CD14-positive monocyte (primary cell): ENCODE results near the gene VTI1A. TPM values are rescaled to one million over a fixed set of nuclear protein-coding genes. Genes with fewer than 3 reads are reported as not detected.

ENCODE experiments used
- DNase-seq, 3 donors: peaks; one replicate each; pipeline ENCODE4 v3.0.0-alpha.2; 2011 to 2022
- H2AFZ ChIP-seq: 2 replicates; pipeline ENCODE4 v1.6.0; 2012; ENCODE audit warnings: mild to moderate bottlenecking, low read depth, low read length, inconsistent platforms; ENCODE audit not compliant: insufficient read depth, poor library complexity, severe bottlenecking
- H3K27ac ChIP-seq, 2 donors: 1 replicate in 1 of 2; 2 replicates in 1 of 2; pipeline ENCODE4 v1.5.1; 2012 to 2013; ENCODE audit warnings: low read length in 2 of 2, control low read depth in 1 of 2, inconsistent platforms in 1 of 2, low read depth in 1 of 2, mild to moderate bottlenecking in 1 of 2
- H3K27me3 ChIP-seq, 2 donors: one replicate each; pipeline versions ENCODE4 v1.6.0 to v1.6.1; 2011 to 2013; ENCODE audit warnings: low read length in 2 of 2; ENCODE audit not compliant: control insufficient read depth in 2 of 2, insufficient read depth in 2 of 2
- H3K36me3 ChIP-seq, 2 donors: replicated peaks in 1 of 2; 1 replicate in 1 of 2; 2 replicates in 1 of 2; pipeline versions ENCODE4 v1.5.1 to v1.6.1; 2012 to 2013; ENCODE audit warnings: low read length in 2 of 2, control low read depth in 1 of 2, inconsistent platforms in 1 of 2, mild to moderate bottlenecking in 1 of 2; ENCODE audit not compliant: insufficient read depth in 2 of 2, control insufficient read depth in 1 of 2
- H3K4me1 ChIP-seq, 2 donors: 1 replicate in 1 of 2; 2 replicates in 1 of 2; pipeline versions ENCODE4 v1.5.1 to v1.6.1; 2012 to 2013; ENCODE audit warnings: low read length in 2 of 2, control low read depth in 1 of 2, inconsistent platforms in 1 of 2, mild to moderate bottlenecking in 1 of 2, moderate library complexity in 1 of 2; ENCODE audit not compliant: insufficient read depth in 2 of 2, control insufficient read depth in 1 of 2
- H3K4me2 ChIP-seq: replicated peaks from 2 replicates; pipeline ENCODE3; 2012; ENCODE audit warnings: low read length, moderate library complexity, mild to moderate bottlenecking; ENCODE audit not compliant: poor library complexity, severe bottlenecking; ENCODE audit errors: extremely low read depth
- H3K4me3 ChIP-seq, 3 experiments: fragments of 200-600 bp in 1 of 3; sonication (generic) in 1 of 3; replicated peaks in 1 of 3; 1 replicate in 2 of 3; 2 replicates in 1 of 3; pipeline ENCODE4 v1.5.1; 2011 to 2013; ENCODE audit warnings: low read length in 3 of 3, mild to moderate bottlenecking in 3 of 3, control low read depth in 2 of 3, low read depth in 2 of 3, inconsistent platforms in 1 of 3, moderate library complexity in 1 of 3
- H3K79me2 ChIP-seq: 2 replicates; pipeline ENCODE4 v1.6.0; 2012; ENCODE audit warnings: mild to moderate bottlenecking, control low read depth, inconsistent platforms, low read length, moderate library complexity; ENCODE audit not compliant: insufficient read depth
- H3K9ac ChIP-seq: 2 replicates; pipeline ENCODE4 v1.6.0; 2017; ENCODE audit warnings: low read length, mild to moderate bottlenecking; ENCODE audit not compliant: insufficient read depth, poor library complexity, severe bottlenecking
- H3K9me3 ChIP-seq, 2 donors: replicated peaks in 1 of 2; 1 replicate in 1 of 2; 2 replicates in 1 of 2; pipeline versions ENCODE4 v1.5.1 to v1.6.1; 2012 to 2013; ENCODE audit warnings: low read length in 2 of 2, control low read depth in 1 of 2; ENCODE audit not compliant: control insufficient read depth in 1 of 2, insufficient read depth in 1 of 2
- H4K20me1 ChIP-seq: 2 replicates; pipeline ENCODE4 v1.6.0; 2012; ENCODE audit warnings: mild to moderate bottlenecking, low read length, control low read depth, moderate library complexity; ENCODE audit not compliant: insufficient read depth
- H3K27ac Mint-ChIP-seq, 7 donors: one replicate each; pipeline ENCODE4 v1.8.0; 2020; ENCODE audit warnings: mild to moderate bottlenecking in 7 of 7, mixed read lengths in 7 of 7, moderate library complexity in 6 of 7, inconsistent platforms in 2 of 7
- H3K27me3 Mint-ChIP-seq, 3 donors: one replicate each; pipeline ENCODE4 v1.8.0; 2021 to 2022; ENCODE audit warnings: low read depth in 3 of 3, mild to moderate bottlenecking in 3 of 3, mixed read lengths in 3 of 3, moderate library complexity in 3 of 3, inconsistent platforms in 1 of 3
- H3K36me3 Mint-ChIP-seq, 2 donors: one replicate each; pipeline ENCODE4 v1.8.0; 2020; ENCODE audit warnings: mixed read lengths in 2 of 2, inconsistent platforms in 1 of 2, mild to moderate bottlenecking in 1 of 2
- H3K4me1 Mint-ChIP-seq: one replicate; pipeline ENCODE4 v1.8.0; 2020; ENCODE audit warnings: mild to moderate bottlenecking, mixed read lengths
- H3K4me3 Mint-ChIP-seq, 2 donors: one replicate each; pipeline ENCODE4 v1.8.0; 2020; ENCODE audit warnings: mild to moderate bottlenecking in 2 of 2, mixed read lengths in 2 of 2, moderate library complexity in 1 of 2
- H3K9me3 Mint-ChIP-seq, 7 donors: one replicate each; pipeline ENCODE4 v1.8.0; 2020 to 2022; ENCODE audit warnings: mixed read lengths in 7 of 7, mild to moderate bottlenecking in 6 of 7, moderate library complexity in 6 of 7, inconsistent platforms in 2 of 7
- WGBS: methylation state at CpG from one replicate; pipeline ENCODE4 v1.1.5; 2013; ENCODE audit warnings: missing lambda C conversion rate; ENCODE audit not compliant: insufficient coverage; 5-methylcytosine and 5-hydroxymethylcytosine counted together
- intact Hi-C, 2 donors: fragments of 100-400 bp; cut with micrococcal nuclease; formaldehyde crosslinking; loops; one replicate each; pipeline versions ENCODE4 v1.15.0 to v1.15.1; 2023
- polyA plus RNA-seq, 3 donors: library from polyadenylated mRNA; depleted of rRNA in 1 of 3; unstranded in 2 of 3; stranded (reverse) in 1 of 3; fragments of 300-500 nt in 2 of 3; fragments of >200 nt in 1 of 3; fragmentation: Illumina TruSeq in 2 of 3; gene quantifications; 1 replicate in 2 of 3; 2 replicates in 1 of 3; pipeline ENCODE4 v1.2.3, GENCODE V29; 2012 to 2021
- TF ChIP-seq, protein P1 (sequence below): fragments of 200-600 bp; IDR thresholded peaks from one replicate; pipeline ENCODE4 v1.8.0; 2022; ENCODE audit warnings: antibody characterized with exemption, mild to moderate bottlenecking

The VTI1A gene
- polyA plus RNA-seq, 3 donors = 23.6 to 25.4 (median 24.1) TPM

DNA sequence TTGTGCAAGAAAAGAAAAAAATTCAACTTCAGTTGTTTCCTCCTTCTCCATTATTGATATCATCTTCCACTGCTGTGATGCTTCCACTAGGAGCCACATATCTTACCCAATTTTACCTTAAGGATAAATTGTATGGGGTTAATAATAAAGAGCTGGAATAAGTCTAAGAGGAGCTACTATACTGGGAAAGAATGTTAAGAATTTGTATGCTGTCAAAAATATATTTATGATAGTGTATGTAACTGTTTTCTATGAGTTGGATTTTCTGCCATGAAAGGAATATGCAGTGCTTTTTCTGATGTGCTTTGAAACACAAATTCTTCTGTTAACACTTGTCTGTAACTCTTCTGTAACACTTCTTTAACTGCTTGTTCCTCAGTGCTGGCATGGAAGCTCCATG lies 219.1 kb downstream of the VTI1A start:
- no peak overlapping the region for H3K27ac Mint-ChIP-seq
- H3K9me3 ChIP-seq = no peaks in the 10 kb centered on the region
- no peak overlapping the region for H3K9ac ChIP-seq
- TF ChIP-seq, protein P1, sequence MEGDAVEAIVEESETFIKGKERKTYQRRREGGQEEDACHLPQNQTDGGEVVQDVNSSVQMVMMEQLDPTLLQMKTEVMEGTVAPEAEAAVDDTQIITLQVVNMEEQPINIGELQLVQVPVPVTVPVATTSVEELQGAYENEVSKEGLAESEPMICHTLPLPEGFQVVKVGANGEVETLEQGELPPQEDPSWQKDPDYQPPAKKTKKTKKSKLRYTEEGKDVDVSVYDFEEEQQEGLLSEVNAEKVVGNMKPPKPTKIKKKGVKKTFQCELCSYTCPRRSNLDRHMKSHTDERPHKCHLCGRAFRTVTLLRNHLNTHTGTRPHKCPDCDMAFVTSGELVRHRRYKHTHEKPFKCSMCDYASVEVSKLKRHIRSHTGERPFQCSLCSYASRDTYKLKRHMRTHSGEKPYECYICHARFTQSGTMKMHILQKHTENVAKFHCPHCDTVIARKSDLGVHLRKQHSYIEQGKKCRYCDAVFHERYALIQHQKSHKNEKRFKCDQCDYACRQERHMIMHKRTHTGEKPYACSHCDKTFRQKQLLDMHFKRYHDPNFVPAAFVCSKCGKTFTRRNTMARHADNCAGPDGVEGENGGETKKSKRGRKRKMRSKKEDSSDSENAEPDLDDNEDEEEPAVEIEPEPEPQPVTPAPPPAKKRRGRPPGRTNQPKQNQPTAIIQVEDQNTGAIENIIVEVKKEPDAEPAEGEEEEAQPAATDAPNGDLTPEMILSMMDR = no peak
- H3K79me2 ChIP-seq = no peaks in the 10 kb centered on the region
- H3K27ac ChIP-seq = no peak overlapping the region
- H4K20me1 ChIP-seq = no peaks in the 10 kb centered on the region
- H3K4me2 ChIP-seq = no peak overlapping the region
- H3K4me1 ChIP-seq = peaks cover 0 to 6% of the 10 kb centered on the region in 2 donors
- no peaks in the 10 kb centered on the region for H3K27me3 ChIP-seq
- no peak overlapping the region for H2AFZ ChIP-seq
- H3K36me3 Mint-ChIP-seq = peaks cover 31 to 32% of the 10 kb centered on the region in 2 donors
- no peak overlapping the region for H3K4me3 Mint-ChIP-seq
- no peak for DNase-seq
- peaks cover 0 to 7% (median 0%) of the 10 kb centered on the region in 7 donors for H3K9me3 Mint-ChIP-seq
- peaks cover 8 to 35% of the 10 kb centered on the region in 2 donors for H3K36me3 ChIP-seq
- no peak overlapping the region for H3K4me3 ChIP-seq
- intact Hi-C loops = no loop called here
- H3K27me3 Mint-ChIP-seq = no peaks in the 10 kb centered on the region
- H3K4me1 Mint-ChIP-seq = peaks cover 8% of the 10 kb centered on the region

DNA sequence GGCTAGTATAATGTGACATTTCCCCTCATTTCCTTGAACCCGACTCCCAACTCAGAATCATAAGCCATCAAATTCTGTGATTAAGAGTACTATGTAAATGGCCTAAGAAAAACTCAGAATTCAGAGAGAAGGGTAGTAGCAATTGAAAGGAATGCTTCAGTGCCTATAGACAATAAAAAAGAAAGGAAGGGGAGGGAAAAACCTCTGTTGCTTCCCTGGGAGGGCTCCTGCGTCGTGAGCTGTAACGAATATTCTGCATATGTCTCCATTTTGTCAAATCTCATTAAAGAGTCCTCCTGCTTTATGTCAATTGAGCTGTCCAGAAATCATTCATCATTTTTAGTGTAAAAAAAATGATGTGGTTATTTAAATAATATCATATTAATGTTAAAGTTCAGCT lies 223.0 kb downstream of the VTI1A start:
- TF ChIP-seq, protein P1 = no peak
- no peak overlapping the region for H2AFZ ChIP-seq
- H3K4me3 ChIP-seq = no peak overlapping the region
- H3K4me1 ChIP-seq = no peaks in the 10 kb centered on the region
- H3K9ac ChIP-seq = no peak overlapping the region
- H3K4me1 Mint-ChIP-seq = no peaks in the 10 kb centered on the region
- intact Hi-C loops = no loop called here
- no peak overlapping the region for H3K4me2 ChIP-seq
- H3K27me3 Mint-ChIP-seq = no peaks in the 10 kb centered on the region
- no peaks in the 10 kb centered on the region for H4K20me1 ChIP-seq
- no peak overlapping the region for H3K4me3 Mint-ChIP-seq
- no peaks in the 10 kb centered on the region for H3K9me3 Mint-ChIP-seq
- H3K36me3 Mint-ChIP-seq = peaks cover 29 to 38% of the 10 kb centered on the region in 2 donors
- H3K27ac ChIP-seq = no peak overlapping the region
- H3K27me3 ChIP-seq = no peaks in the 10 kb centered on the region
- no peaks in the 10 kb centered on the region for H3K79me2 ChIP-seq
- no peak for DNase-seq
- H3K36me3 ChIP-seq = peaks cover 8 to 36% of the 10 kb centered on the region in 2 donors
- WGBS = no CpG with 5 or more reads among the region's 4 CpGs
- H3K27ac Mint-ChIP-seq = no peak overlapping the region
- H3K9me3 ChIP-seq = no peaks in the 10 kb centered on the region
